H1 (cell line): ENCODE measurements around the gene SLC8A1. TPM values are rescaled to one million over a fixed set of nuclear protein-coding genes. Genes with fewer than 3 reads are reported as not detected.

Experiments used
- CTCF ChIA-PET: fragments of 300-600 bp; sonication (Branson Sonifier 250); formaldehyde crosslinking; loops from one replicate; lab custom pipeline; 2021; ENCODE audit not compliant: partially characterized antibody; lab: Charles Lee
- POLR2A ChIA-PET: fragments of 300-600 bp; sonication (Branson Sonifier 250); formaldehyde crosslinking; loops from one replicate; lab custom pipeline; 2021; ENCODE audit warnings: inconsistent platforms; ENCODE audit not compliant: partially characterized antibody; lab: Charles Lee
- DNase-seq, 2 experiments: peaks; one replicate each; pipeline versions ENCODE4 v3.0.0 to v3.0.0-alpha.2; 2010 to 2022; ENCODE audit warnings: low spot score in 2 of 2, low read depth in 1 of 2, mixed read lengths in 1 of 2
- FAIRE-seq: peaks from 2 replicates; lab custom pipeline; 2011; peaks lifted over from hg19 to GRCh38; lab: Jason Lieb, UNC
- H2AFZ ChIP-seq: 2 replicates; pipeline ENCODE4 v1.8.1; 2012; ENCODE audit warnings: low read length, inconsistent platforms
- H2AK5ac ChIP-seq: 2 replicates; pipeline ENCODE4 v1.6.1; 2013; ENCODE audit warnings: low read depth, low read length
- H2BK120ac ChIP-seq: replicated peaks from 2 replicates; pipeline ENCODE3; 2013; ENCODE audit warnings: low read depth, low read length, inconsistent platforms
- H2BK12ac ChIP-seq: 2 replicates; pipeline ENCODE4 v1.6.1; 2013; ENCODE audit warnings: low read depth, low read length
- H2BK15ac ChIP-seq: 2 replicates; pipeline ENCODE4 v1.6.1; 2013; ENCODE audit warnings: low read length
- H2BK20ac ChIP-seq: 2 replicates; pipeline ENCODE4 v1.6.1; 2013; ENCODE audit warnings: low read length
- H2BK5ac ChIP-seq: 2 replicates; pipeline ENCODE4 v1.6.1; 2013; ENCODE audit warnings: low read depth, low read length
- H3K14ac ChIP-seq: 2 replicates; pipeline ENCODE4 v1.6.1; 2013; ENCODE audit warnings: inconsistent platforms; ENCODE audit not compliant: insufficient read length
- H3K18ac ChIP-seq: 2 replicates; pipeline ENCODE4 v1.6.1; 2013; ENCODE audit warnings: low read length; ENCODE audit errors: extremely low read depth
- H3K23ac ChIP-seq: 2 replicates; pipeline ENCODE4 v1.6.1; 2013; ENCODE audit warnings: inconsistent platforms; ENCODE audit not compliant: insufficient read length
- H3K23me2 ChIP-seq: 2 replicates; pipeline ENCODE4 v1.6.1; 2013; ENCODE audit warnings: low read depth, low read length
- H3K27ac ChIP-seq: 2 replicates; pipeline ENCODE4 v1.6.1; 2011; ENCODE audit warnings: low read depth, low read length, inconsistent platforms
- H3K27me3 ChIP-seq, 4 experiments: replicated peaks in 1 of 4; 1 replicate in 1 of 4; 2 replicates in 3 of 4; pipeline versions ENCODE4 v1.6.1 to v1.8.1; 2011 to 2013; ENCODE audit warnings: low read length in 3 of 4, mild to moderate bottlenecking in 3 of 4, inconsistent platforms in 2 of 4, mixed read lengths in 2 of 4, moderate library complexity in 1 of 4; ENCODE audit not compliant: control insufficient read depth in 3 of 4, insufficient read depth in 3 of 4; ENCODE audit errors: extremely low read depth in 1 of 4
- H3K36me3 ChIP-seq, 4 experiments: 2 replicates each; pipeline versions ENCODE4 v1.6.1 to v1.8.1; 2011 to 2013; ENCODE audit warnings: mild to moderate bottlenecking in 4 of 4, low read length in 3 of 4, moderate library complexity in 2 of 4, control low read depth in 1 of 4, inconsistent platforms in 1 of 4; ENCODE audit not compliant: insufficient read depth in 4 of 4, control insufficient read depth in 2 of 4
- H3K4ac ChIP-seq: replicated peaks from 2 replicates; pipeline ENCODE3; 2013; ENCODE audit warnings: low read length, low read depth, mixed read lengths, inconsistent platforms; ENCODE audit not compliant: insufficient read length
- H3K4me1 ChIP-seq, 4 experiments: replicated peaks in 1 of 4; 1 replicate in 1 of 4; 2 replicates in 3 of 4; pipeline versions ENCODE4 v1.6.1 to v1.8.1; 2011 to 2013; ENCODE audit warnings: low read length in 3 of 4, inconsistent platforms in 2 of 4, mixed read lengths in 1 of 4; ENCODE audit not compliant: insufficient read depth in 4 of 4, control insufficient read depth in 3 of 4
- H3K4me2 ChIP-seq, 2 experiments: 2 replicates each; pipeline versions ENCODE4 v1.6.1 to v1.8.1; 2011 to 2013; ENCODE audit warnings: low read depth in 2 of 2, low read length in 2 of 2, control low read depth in 1 of 2, inconsistent platforms in 1 of 2, mild to moderate bottlenecking in 1 of 2; ENCODE audit not compliant: insufficient read depth in 1 of 2
- H3K4me3 ChIP-seq, 4 experiments: fragments of 200-600, 300-600 bp in 1 of 4; sonication (generic), shearing (Covaris generic), sonication (Bioruptor Twin) in 1 of 4; 2 replicates each; pipeline versions ENCODE4 v1.5.1 to v1.8.1; 2011 to 2016; ENCODE audit warnings: low read length in 4 of 4, low read depth in 3 of 4, control low read depth in 2 of 4, inconsistent platforms in 2 of 4, mild to moderate bottlenecking in 2 of 4, mixed read lengths in 1 of 4, moderate library complexity in 1 of 4; ENCODE audit not compliant: insufficient read depth in 2 of 4; ENCODE audit errors: extremely low read depth in 1 of 4
- H3K56ac ChIP-seq: replicated peaks from 2 replicates; pipeline ENCODE3; 2013; ENCODE audit warnings: low read depth, mild to moderate bottlenecking, mixed read lengths, low read length, inconsistent platforms; ENCODE audit not compliant: insufficient read length
- H3K79me1 ChIP-seq: 2 replicates; pipeline ENCODE4 v1.6.1; 2013; ENCODE audit warnings: low read depth, low read length, control low read depth
- H3K79me2 ChIP-seq, 2 experiments: 2 replicates each; pipeline versions ENCODE4 v1.6.1 to v1.8.1; 2012 to 2013; ENCODE audit warnings: low read length in 2 of 2, mild to moderate bottlenecking in 2 of 2, inconsistent platforms in 1 of 2; ENCODE audit not compliant: insufficient read depth in 2 of 2, control insufficient read depth in 1 of 2
- H3K9ac ChIP-seq, 4 experiments: replicated peaks in 1 of 4; 1 replicate in 1 of 4; 2 replicates in 3 of 4; pipeline versions ENCODE4 v1.6.1 to v1.8.1; 2011 to 2013; ENCODE audit warnings: low read depth in 3 of 4, low read length in 3 of 4, control low read depth in 2 of 4, mild to moderate bottlenecking in 2 of 4, moderate library complexity in 2 of 4, inconsistent platforms in 1 of 4; ENCODE audit errors: extremely low read depth in 1 of 4
- H3K9me3 ChIP-seq, 2 experiments: 2 replicates each; pipeline versions ENCODE4 v1.6.1 to v1.8.1; 2012 to 2013; ENCODE audit warnings: mild to moderate bottlenecking in 2 of 2, moderate library complexity in 2 of 2, control low read depth in 1 of 2, inconsistent platforms in 1 of 2, low read depth in 1 of 2, low read length in 1 of 2, mixed read lengths in 1 of 2; ENCODE audit not compliant: insufficient read depth in 2 of 2
- H4K20me1 ChIP-seq, 2 experiments: replicated peaks in 1 of 2; 2 replicates each; pipeline versions ENCODE3 to v1.8.1; 2011 to 2013; ENCODE audit warnings: inconsistent platforms in 2 of 2, low read length in 2 of 2, mild to moderate bottlenecking in 1 of 2; ENCODE audit not compliant: insufficient read depth in 2 of 2, control insufficient read depth in 1 of 2
- H4K5ac ChIP-seq: 2 replicates; pipeline ENCODE4 v1.6.1; 2013; ENCODE audit warnings: low read length, low read depth, mixed read lengths, inconsistent platforms; ENCODE audit not compliant: insufficient read length
- H4K8ac ChIP-seq: 2 replicates; pipeline ENCODE4 v1.8.0; 2013; ENCODE audit warnings: mild to moderate bottlenecking, moderate library complexity, low read length, inconsistent platforms; ENCODE audit not compliant: insufficient read depth; ENCODE audit errors: extremely low read depth
- H4K91ac ChIP-seq: replicated peaks from 2 replicates; pipeline ENCODE3; 2013; ENCODE audit warnings: low read length, mixed read lengths, inconsistent platforms; ENCODE audit not compliant: insufficient read length
- ASH2L ChIP-seq: fragments of 200-600, 300-600 bp; sonication (generic); IDR thresholded peaks from one replicate; pipeline ENCODE4 v1.7.1; 2017; ENCODE audit warnings: low read length
- BACH1 ChIP-seq: IDR thresholded peaks from 2 replicates; pipeline ENCODE4 v1.6.1; 2012; ENCODE audit warnings: low read length, improper control_type of control experiment
- FOSL1 ChIP-seq: IDR thresholded peaks from 2 replicates; pipeline ENCODE4 v1.6.1; 2011; ENCODE audit warnings: mild to moderate bottlenecking, low read depth, low read length, moderate library complexity; ENCODE audit not compliant: insufficient read depth
- HDAC2 ChIP-seq, 2 experiments: fragments of 300-600 bp in 1 of 2; sonication (generic) in 1 of 2; IDR thresholded peaks; 2 replicates each; pipeline ENCODE4 v1.6.1; 2011 to 2012; ENCODE audit warnings: low read depth in 2 of 2, low read length in 2 of 2, mild to moderate bottlenecking in 2 of 2, moderate library complexity in 2 of 2, borderline replicate concordance in 1 of 2, inconsistent platforms in 1 of 2
- JUND ChIP-seq: IDR thresholded peaks from 2 replicates; pipeline ENCODE4 v1.6.1; 2011; ENCODE audit warnings: mild to moderate bottlenecking, improper control_type of control experiment, low read length
- KDM4A ChIP-seq: IDR thresholded peaks from one replicate; pipeline ENCODE4 v1.7.1; 2012; ENCODE audit warnings: low read depth, mild to moderate bottlenecking, moderate library complexity, low read length, inconsistent platforms; ENCODE audit not compliant: severe bottlenecking
- RFX5 ChIP-seq: IDR thresholded peaks from 2 replicates; pipeline ENCODE4 v1.6.1; 2011; ENCODE audit warnings: low read depth, low read length, improper control_type of control experiment, borderline replicate concordance
- SIX5 ChIP-seq: IDR thresholded peaks from 2 replicates; pipeline ENCODE4 v1.6.1; 2011; ENCODE audit warnings: mild to moderate bottlenecking, low read depth, low read length
- TBP ChIP-seq: IDR thresholded peaks from 2 replicates; pipeline ENCODE4 v1.6.1; 2011; ENCODE audit warnings: low read depth, low read length, improper control_type of control experiment
- polyA plus RNA-seq, 7 experiments: library from polyadenylated mRNA; depleted of rRNA in 3 of 7; stranded (reverse) in 5 of 7; unstranded in 2 of 7; fragments of >200 nt in 5 of 7; fragments of 200-250 nt in 2 of 7; gene quantifications; 1 replicate in 5 of 7; 2 replicates in 1 of 7; 4 replicates in 1 of 7; pipeline versions ENCODE4 v1.2.1 to v1.2.3, GENCODE V29; 2011 to 2013; ENCODE audit warnings: missing spikeins in 2 of 7, mixed read lengths in 2 of 7
- total RNA-seq: library from RNA; stranded (reverse); fragmentation: NEBNext Ultra II Directional; extraction: Animal tissue kit (Norgen Biotek cat#: 25700); gene quantifications from 2 replicates; pipeline ENCODE4 v1.2.1, GENCODE V29; 2021

The SLC8A1 gene
- total and polyA plus RNA-seq, 2 of the 8 experiments (the other 6 are each of a cell fraction or from before 2014, with no cell fraction given) = 0.68 to 3.6 TPM

DNA sequence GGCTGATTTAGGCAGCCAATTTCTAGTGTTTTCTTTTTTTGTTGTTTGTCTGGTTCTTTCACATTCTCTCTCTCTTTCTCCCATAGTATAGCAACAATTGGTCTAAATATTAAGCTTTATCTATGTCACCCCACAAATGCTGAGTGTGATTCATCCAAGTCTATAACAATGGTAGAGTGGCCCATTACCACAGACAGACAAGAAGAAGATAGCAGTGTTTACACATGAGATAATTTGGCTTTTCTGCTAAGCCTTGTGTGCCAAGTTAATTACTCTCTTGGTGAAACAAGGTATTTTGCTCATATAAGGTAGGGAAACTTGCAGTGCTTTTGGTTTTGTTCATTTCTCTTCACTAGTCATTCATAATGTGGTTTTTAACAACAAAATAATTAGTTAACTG, 166.5 kb downstream of the SLC8A1 start:
- no peak overlapping the region for H3K23ac ChIP-seq
- no peaks in the 10 kb centered on the region for H3K27me3 ChIP-seq
- H2BK15ac ChIP-seq = no peak overlapping the region
- H4K8ac ChIP-seq = no peak overlapping the region
- no peak overlapping the region for H2BK20ac ChIP-seq
- no peaks in the 10 kb centered on the region for H3K9me3 ChIP-seq
- FAIRE-seq (no peak), DNase-seq (no peak)
- H4K20me1 ChIP-seq = no peaks in the 10 kb centered on the region
- H3K4me1 ChIP-seq = no peaks in the 10 kb centered on the region
- H2AK5ac ChIP-seq = no peak overlapping the region
- TF ChIP-seq TBP (no peak), JUND (no peak), RFX5 (no peak), ASH2L (no peak), SIX5 (no peak), HDAC2 (IDR thresholded peaks at IDR 0.05; ENCODE audit: borderline replicate concordance in 1 of 2, low read depth in 2 of 2, low read length in 2 of 2) (no peak), BACH1 (no peak), KDM4A (no peak), FOSL1 (no peak)
- H2BK5ac ChIP-seq = no peak overlapping the region
- H3K36me3 ChIP-seq = no peaks in the 10 kb centered on the region
- H3K4ac ChIP-seq = no peak overlapping the region
- H3K9ac ChIP-seq = no peak overlapping the region
- H3K56ac ChIP-seq = no peak overlapping the region
- H2AFZ ChIP-seq = no peak overlapping the region
- H4K91ac ChIP-seq = no peak overlapping the region
- no peaks in the 10 kb centered on the region for H3K23me2 ChIP-seq
- H3K79me2 ChIP-seq = no peaks in the 10 kb centered on the region
- H4K5ac ChIP-seq = no peak overlapping the region
- H3K18ac ChIP-seq = no peak overlapping the region
- no peak overlapping the region for H3K14ac ChIP-seq
- H2BK12ac ChIP-seq = no peak overlapping the region
- ChIA-PET POLR2A (no interaction called here), CTCF (interaction anchor here (1.5 kb wide), 1 partner anchor 13 kb away, joined by 3 read pairs; no protein-coding TSS in a partner anchor)
- H3K27ac ChIP-seq = no peak overlapping the region
- no peak overlapping the region for H3K4me2 ChIP-seq
- H3K4me3 ChIP-seq = no peak overlapping the region
- H2BK120ac ChIP-seq = no peak overlapping the region
- no peaks in the 10 kb centered on the region for H3K79me1 ChIP-seq
